PC-9 (cell line): ENCODE measurements around the gene P2RX6.

Source experiments
- CTCF ChIP-seq: fragments of 200-600 bp; sonication (generic); conservative IDR thresholded peaks from 2 replicates; pipeline ENCODE4 v1.6.1; 2017; ENCODE audit warnings: mixed run types, antibody characterized with exemption, mild to moderate bottlenecking, moderate library complexity
- EZH2 ChIP-seq: fragments of 200-600 bp; sonication (generic); IDR thresholded peaks from 2 replicates; pipeline ENCODE4 v1.8.0; 2017; ENCODE audit warnings: antibody characterized with exemption, low read depth

- TF ChIP-seq CTCF (no peak), EZH2 (no peak)
These were observed 12.1 kb downstream of the P2RX6 start for GRCh38 chr22:21026783-21027692.
